GM10266 (cell line): Measurements from ENCODE around the gene USE1.

Experiments used
- DNase-seq: peaks from one replicate; pipeline ENCODE4 v3.0.0; 2012; ENCODE audit errors: extremely low spot score
- TF ChIP-seq, protein P1 (sequence below): IDR thresholded peaks from 2 replicates; pipeline ENCODE4 v1.5.1; 2012; ENCODE audit warnings: mild to moderate bottlenecking, low read depth; ENCODE audit not compliant: control insufficient read depth, insufficient read depth; ENCODE audit errors: missing control alignments

USE1 gene

DNA sequence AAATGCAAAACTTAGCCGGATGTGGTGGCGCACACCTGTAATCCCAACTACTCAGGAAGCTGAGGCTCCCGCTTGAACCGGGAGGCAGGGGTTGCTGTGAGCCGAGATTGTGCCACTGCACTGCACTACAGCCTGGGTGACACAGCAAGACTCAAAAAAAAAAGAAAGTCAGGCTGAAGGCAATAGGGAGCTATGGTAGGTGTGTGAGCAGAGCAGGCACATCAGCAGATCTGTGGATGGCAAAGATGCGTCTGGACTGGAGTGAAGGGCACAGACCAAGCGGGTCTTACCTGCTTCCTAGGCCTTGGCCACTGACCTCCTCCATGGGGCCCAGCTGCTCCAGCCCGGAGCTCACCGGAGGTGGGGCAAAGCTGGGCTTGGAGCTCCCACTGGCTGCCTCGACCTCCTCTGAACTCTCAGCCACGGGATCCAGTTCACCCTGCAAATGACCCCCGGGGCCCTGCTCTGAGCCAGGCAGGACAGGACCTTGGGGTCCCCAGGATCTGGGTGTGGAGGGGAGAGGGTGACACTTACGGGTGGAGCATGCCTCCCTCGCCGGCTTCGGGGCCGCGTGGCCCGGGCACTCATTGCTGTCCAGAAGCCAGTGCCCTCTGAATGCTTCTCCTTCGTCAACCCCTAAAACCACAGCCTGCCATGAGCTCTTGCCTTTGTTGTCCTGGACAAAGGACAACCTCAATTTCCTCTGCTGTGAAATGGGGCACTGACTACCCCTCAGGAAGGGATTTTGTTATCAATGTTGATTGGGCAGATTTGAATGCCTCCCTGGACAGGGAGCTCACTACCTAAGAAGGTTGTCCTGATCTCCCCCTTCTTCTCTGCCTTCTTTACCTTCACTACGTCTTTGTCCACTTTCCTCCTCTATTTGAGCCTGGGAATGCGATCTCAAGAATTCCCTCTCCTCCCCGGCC lies 48.8 kb downstream of the USE1 start:
- TF ChIP-seq, protein P1, sequence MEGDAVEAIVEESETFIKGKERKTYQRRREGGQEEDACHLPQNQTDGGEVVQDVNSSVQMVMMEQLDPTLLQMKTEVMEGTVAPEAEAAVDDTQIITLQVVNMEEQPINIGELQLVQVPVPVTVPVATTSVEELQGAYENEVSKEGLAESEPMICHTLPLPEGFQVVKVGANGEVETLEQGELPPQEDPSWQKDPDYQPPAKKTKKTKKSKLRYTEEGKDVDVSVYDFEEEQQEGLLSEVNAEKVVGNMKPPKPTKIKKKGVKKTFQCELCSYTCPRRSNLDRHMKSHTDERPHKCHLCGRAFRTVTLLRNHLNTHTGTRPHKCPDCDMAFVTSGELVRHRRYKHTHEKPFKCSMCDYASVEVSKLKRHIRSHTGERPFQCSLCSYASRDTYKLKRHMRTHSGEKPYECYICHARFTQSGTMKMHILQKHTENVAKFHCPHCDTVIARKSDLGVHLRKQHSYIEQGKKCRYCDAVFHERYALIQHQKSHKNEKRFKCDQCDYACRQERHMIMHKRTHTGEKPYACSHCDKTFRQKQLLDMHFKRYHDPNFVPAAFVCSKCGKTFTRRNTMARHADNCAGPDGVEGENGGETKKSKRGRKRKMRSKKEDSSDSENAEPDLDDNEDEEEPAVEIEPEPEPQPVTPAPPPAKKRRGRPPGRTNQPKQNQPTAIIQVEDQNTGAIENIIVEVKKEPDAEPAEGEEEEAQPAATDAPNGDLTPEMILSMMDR = no peak
- no peak for DNase-seq

DNA sequence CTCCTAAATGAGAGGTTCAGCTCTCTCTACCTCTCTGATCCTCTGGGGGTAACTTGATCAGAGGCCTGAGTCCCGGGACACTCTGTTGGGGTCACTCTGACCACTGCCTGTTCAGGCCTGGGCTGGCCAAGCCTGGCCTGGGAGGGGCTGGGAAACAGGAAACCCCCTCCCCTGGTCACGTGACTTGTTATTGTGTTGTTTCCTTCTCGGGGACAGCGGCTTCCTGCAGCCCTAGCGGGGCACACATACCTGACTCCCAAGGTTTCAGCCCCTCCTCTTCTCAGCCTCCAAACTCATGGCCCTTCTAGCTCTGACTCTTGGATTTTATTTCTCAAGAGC lies 49.5 kb downstream of the USE1 start, which contains the start of gene USHBP1:
Gene USHBP1 (minus strand): TSS at position 105 of the 339 bp plus-strand sequence. CDS start 446 bp downstream, outside the sequence.
- no peak for DNase-seq

DNA sequence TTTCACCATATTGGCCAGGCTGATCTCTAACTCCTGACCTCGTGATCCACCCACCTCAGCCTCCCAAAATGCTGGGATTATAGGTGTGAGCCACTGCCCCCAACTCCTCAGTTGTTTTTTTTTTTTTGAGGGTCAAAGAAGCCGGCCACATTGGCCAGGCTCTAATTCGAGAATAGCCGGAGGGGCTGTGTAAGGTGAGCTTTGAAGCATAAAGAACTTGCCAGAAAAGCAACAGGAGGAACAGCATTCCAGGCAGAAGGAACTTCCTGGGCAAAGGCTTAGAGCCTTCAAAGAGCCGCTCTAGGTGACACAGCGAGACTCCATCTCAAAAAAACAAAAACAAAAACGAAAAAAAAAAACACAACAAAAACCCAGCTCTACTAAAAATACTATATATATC lies 50.9 kb downstream of the USE1 start:
- DNase-seq = no peak
- TF ChIP-seq, protein P1 = no peak

More for the DNA sequence above, 49.5 kb downstream of the USE1 start, which contains the start of gene USHBP1:
- TF ChIP-seq, protein P1 = no peak

DNA sequence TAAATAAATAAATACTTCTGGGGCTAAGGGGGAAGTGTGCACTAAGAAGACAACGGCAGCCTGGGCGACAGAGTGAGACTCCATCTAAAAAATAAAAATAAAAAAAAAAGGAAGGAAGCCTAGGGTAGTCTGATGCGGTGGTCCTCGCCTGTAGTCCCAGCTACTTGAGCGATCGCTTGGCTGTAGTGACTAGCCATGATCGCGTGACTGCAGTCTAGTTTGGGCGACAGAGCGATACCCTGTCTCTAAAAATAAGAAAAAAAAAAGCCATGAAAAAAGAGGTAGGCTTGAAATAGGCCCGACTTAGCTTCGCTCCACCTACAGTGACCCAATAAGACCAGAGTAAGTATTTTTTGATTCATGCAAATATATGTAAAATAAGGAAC lies 51.4 kb downstream of the USE1 start:
- TF ChIP-seq, protein P1 = no peak
- DNase-seq = peak; percentile 52

DNA sequence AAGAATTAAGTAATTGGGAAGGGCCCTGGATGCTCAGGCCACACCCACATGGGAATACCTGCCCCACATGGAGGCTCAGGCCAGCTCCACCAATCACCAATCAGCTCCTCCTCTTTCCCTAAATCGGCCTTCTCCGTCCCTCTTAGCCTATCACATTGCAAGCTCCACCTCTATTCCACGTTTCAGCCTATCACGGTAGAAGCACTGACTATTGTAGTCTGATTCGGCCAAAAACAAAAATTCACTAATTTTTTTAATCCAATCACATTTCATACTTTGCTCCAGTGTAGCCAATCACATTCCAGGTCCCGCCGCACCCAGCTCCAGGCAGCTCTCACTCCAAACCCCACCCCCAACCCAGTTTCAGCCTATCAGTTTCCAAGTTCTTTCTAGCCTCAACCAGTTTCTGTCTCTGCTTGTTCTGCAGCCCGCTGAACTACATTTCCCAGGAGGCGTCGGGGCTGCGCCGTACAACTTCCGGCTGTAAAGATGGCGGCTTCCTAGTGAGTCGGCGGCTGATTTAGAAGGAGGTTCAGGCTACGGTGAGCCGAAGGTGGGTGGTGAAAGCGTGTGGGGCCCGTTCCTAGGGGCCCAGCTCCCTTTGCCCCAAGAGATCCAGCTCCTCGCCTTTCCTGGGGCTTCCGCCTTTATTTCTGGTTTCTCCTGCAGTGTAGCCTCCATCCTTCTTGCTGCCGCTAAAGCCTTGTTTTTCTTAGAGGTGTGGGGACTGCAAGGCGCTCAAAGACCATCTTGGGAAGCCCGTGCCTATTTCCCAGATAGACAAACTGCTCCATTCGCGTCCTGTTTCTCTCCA lies 52.0 kb downstream of the USE1 start, which contains the start of gene BABAM1:
Gene BABAM1 (plus strand): TSS at position 469 of the 814 bp plus-strand sequence. CDS start 1,364 bp downstream, outside the sequence.
- TF ChIP-seq, protein P1 = no peak
- DNase-seq = peak; percentile 99

DNA sequence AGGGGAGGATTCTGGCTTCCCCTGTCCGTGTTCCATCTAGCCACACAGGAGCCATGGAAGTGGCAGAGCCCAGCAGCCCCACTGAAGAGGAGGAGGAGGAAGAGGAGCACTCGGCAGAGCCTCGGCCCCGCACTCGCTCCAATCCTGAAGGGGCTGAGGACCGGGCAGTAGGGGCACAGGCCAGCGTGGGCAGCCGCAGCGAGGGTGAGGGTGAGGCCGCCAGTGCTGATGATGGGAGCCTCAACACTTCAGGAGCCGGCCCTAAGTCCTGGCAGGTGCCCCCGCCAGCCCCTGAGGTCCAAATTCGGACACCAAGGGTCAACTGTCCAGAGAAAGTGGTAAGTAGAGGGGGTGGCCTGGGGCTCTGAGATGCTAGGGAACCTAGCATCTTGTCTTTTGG lies 53.6 kb downstream of the USE1 start:
- DNase-seq = no peak
- TF ChIP-seq, protein P1 = no peak
